SW480 (cell line): ENCODE measurements around the gene EIF4E2.
"Not testable (repeated sequence)": the region's sequence is repeated elsewhere in the genome, so short reads cannot be mapped to it uniquely, and the experiment has no call there.

ENCODE experiments used
- DNase-seq: peaks from one replicate; pipeline ENCODE4 v3.0.0-alpha.2; 2016; ENCODE audit warnings: low spot score

Gene EIF4E2

GRCh38 chr2:232521959-232522622 is 28.4 kb upstream of the EIF4E2 start:
- DNase-seq = no peak

GRCh38 chr2:232522623-232523401 is 27.7 kb upstream of the EIF4E2 start:
- DNase-seq = no peak

- DNase-seq = no peak
Observed at GRCh38 chr2:232523402-232523681, 27.1 kb upstream of the EIF4E2 start.

GRCh38 chr2:232523682-232524597 is 26.5 kb upstream of the EIF4E2 start:
- peak; percentile 71 for DNase-seq

- no peak for DNase-seq
Observed at GRCh38 chr2:232524771-232525170, 25.7 kb upstream of the EIF4E2 start.

- no peak for DNase-seq
Observed at GRCh38 chr2:232525199-232525598, 25.3 kb upstream of the EIF4E2 start.

GRCh38 chr2:232525791-232526371 is 24.6 kb upstream of the EIF4E2 start, which contains the start of gene CHRND:
Gene CHRND (plus strand): TSS chr2:232526160. CDS start chr2:232526216, 56 bp downstream.
- peak; percentile 78 for DNase-seq

- peak; percentile 89 for DNase-seq
Observed at GRCh38 chr2:232526372-232526941, 24.0 kb upstream of the EIF4E2 start.

GRCh38 chr2:232527905-232528470 is 22.5 kb upstream of the EIF4E2 start:
- no peak for DNase-seq

GRCh38 chr2:232528746-232529460 is 21.6 kb upstream of the EIF4E2 start:
- DNase-seq = peak; percentile 83

GRCh38 chr2:232529806-232530547 is 20.5 kb upstream of the EIF4E2 start:
- no peak for DNase-seq

- no peak for DNase-seq
Observed at GRCh38 chr2:232530626-232531260, 19.7 kb upstream of the EIF4E2 start.

GRCh38 chr2:232532419-232532818 is 18.1 kb upstream of the EIF4E2 start:
- no peak for DNase-seq

GRCh38 chr2:232532821-232533220 is 17.7 kb upstream of the EIF4E2 start:
- not testable (repeated sequence) for DNase-seq

GRCh38 chr2:232533944-232534710 is 16.4 kb upstream of the EIF4E2 start:
- no peak for DNase-seq

- DNase-seq = no peak
Observed at GRCh38 chr2:232534940-232535651, 15.4 kb upstream of the EIF4E2 start.

- DNase-seq = no peak
Observed at GRCh38 chr2:232535761-232536530, 14.5 kb upstream of the EIF4E2 start.
